GM19468 (cell line): ENCODE results near the gene RANGAP1.
"Not testable (repeated sequence)": the region's sequence is repeated elsewhere in the genome, so short reads cannot be mapped to it uniquely, and the experiment has no call there.

Source experiments
- ATAC-seq: cut with Tn5 transposase; IDR thresholded peaks from one replicate; pipeline ENCODE4 v1.9.1; 2021; ENCODE audit warnings: mild to moderate bottlenecking, moderate library complexity, moderate number of reproducible peaks; ENCODE audit not compliant: unreplicated experiment; ENCODE audit errors: extremely low read depth

Gene RANGAP1

GRCh38 chr22:41301085-41302020 lies 15.4 kb upstream of the RANGAP1 start, which contains the start of gene ZC3H7B:
TSS of gene ZC3H7B (plus strand) at chr22:41301525. CDS start at chr22:41320661, 19,136 bp downstream.
- ATAC-seq, result peak; percentile 69

DNA sequence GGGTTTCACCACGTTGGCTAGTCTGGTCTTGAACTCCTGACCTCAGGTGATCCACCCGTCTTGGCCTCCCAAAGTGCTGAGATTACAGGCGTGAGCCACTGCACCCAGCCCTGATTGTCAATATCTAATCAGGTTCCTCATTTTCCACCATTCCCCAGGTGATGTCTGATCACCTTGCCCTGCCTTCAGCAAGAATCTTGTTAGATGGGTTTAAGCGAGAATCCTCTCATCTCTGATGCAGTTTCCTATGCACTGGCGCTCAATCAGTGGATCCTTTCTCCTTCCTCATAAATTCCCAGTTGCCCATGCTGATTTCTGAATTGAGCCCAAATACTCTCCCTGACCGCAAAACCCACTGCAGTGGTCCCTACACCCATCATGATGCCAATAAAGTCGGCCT lies 14.7 kb upstream of the RANGAP1 start:
- ATAC-seq, result no peak

DNA sequence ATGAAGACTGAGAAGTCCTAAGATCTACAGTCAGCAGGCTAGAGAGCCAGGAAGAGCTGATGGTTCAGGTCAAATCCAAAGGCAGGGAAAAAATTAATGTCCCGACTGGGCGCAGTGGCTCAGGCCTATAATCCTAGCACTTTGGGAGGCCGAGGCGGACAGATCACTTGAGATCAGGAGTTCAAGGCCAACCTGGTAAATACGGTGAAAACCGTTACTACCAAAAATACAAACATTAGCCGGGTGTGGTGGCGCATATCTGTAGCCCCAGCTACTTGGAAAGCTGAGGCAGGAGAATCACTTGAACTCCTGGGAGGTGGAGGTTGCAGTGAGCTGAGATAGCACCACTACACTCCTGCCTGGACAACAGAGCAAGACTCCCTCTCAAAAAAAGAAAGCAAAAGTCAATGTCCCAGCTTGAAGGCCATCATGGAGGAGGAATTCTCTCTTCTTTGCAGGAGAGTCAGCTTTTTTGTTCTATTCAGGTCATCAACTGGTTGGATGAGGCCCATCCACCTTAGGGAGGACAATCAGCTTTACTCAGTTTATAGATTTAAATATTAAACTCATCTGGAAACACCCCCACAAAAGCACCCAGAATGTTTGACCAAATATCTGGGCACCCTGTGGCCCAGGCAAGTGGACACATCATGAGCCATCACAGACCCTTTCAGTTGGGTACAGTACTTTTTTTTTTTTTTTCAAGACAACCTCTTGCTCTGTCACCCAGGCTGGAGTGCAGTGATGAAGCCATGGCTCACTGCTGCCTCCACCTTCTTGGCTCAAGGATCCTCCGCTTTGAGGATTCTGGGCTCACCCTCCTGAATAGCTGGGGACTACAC lies 11.1 kb upstream of the RANGAP1 start:
- no peak for ATAC-seq

DNA sequence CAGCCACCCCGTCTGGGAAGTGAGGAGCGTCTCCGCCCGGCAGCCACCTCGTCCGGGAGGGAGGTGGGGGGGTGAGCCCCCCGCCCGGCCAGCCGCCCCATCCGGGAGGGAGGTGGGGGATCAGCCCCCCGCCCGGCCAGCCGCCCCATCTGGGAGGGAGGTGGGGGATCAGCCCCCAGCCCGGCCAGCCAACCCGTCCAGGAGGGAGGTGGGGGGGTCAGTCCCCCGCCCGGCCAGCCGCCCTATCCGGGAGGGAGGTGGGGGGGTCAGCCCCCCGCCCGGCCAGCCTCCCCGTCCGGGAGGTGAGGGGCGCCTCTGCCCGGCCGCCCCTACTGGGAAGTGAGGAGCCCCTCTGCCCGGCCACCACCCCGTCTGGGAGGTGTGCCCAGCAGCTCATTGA lies 8.8 kb upstream of the RANGAP1 start:
- ATAC-seq, result not testable (repeated sequence)

- no peak for ATAC-seq
These were observed 4.6 kb upstream of the RANGAP1 start for GRCh38 chr22:41290262-41291221.

DNA sequence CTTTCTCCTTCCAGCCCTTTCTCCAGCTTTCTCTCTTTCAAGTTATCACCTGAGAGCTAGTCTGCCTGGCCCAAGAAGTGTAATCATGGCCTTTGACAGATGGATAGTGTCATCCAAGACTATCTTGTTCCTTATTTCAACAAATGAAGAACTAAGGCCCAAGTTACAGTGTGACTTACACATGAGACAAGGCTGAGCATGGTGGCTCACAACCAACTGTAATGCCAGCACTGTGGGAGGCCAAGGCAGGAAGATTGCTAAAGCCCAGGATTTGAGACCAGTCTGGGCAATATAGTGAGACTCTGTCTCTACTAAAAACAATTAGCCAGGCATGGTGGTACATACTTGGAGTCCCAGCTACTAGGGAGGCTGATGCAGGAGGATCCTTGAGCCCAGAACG lies 3.7 kb upstream of the RANGAP1 start:
- no peak for ATAC-seq

DNA sequence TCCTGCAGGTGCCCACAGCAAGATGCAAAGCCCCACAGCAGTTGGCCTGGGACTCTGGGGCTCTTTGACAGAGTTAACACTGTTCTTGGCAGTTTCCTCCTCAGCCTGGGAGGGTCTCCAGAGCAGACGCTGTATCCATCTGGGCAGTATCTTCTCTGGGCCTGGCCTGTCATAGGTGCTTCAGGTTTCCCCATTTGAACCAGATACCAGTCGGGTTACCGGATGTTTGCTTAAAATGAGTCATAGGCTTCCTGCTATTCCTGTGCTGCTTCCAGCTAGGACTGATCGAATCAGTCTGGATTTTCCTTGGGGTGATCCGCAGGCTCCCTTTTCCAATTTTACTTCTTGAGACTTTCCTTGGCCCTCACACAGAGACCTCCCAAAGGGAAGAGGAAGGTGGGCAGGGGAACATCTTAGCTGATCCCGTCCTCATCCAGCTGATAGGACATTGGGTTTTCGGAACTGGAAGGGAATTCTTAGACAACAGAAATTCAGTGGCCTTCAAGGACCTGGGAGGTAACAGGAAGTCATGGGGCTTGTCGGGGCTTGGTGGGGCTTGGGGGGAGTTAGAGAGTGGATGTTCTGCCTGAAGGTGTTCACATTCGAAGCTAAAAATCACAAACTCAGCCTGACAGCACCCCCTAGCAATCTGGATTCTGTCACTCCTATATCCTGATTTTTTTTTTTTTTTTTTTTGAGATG lies 2.4 kb upstream of the RANGAP1 start:
- no peak for ATAC-seq

GRCh38 chr22:41286639-41287091 lies 678 bp upstream of the RANGAP1 start:
- ATAC-seq, result no peak

- no peak for ATAC-seq
These were observed 557 bp downstream of the RANGAP1 start for GRCh38 chr22:41285441-41285819.

DNA sequence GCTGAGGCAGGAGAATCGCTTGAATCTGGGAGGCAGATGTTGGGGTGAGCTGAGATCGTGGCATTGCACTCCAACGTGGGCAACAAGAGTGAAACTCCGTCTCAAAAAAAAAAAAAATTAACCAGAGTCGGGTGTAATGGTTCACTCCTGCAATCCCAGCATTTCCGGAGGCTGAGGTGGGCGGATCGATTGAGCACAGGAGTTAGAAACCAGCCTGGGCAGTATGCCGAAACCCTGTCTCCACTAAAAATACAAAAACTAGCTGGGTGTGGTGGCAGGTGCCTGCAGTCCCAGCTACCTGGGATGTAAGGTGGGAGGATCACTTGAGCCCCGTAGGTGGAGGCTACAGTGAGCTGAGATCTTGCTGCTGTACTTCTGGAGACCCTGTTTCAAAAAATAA lies 1.5 kb downstream of the RANGAP1 start:
- ATAC-seq, result no peak

DNA sequence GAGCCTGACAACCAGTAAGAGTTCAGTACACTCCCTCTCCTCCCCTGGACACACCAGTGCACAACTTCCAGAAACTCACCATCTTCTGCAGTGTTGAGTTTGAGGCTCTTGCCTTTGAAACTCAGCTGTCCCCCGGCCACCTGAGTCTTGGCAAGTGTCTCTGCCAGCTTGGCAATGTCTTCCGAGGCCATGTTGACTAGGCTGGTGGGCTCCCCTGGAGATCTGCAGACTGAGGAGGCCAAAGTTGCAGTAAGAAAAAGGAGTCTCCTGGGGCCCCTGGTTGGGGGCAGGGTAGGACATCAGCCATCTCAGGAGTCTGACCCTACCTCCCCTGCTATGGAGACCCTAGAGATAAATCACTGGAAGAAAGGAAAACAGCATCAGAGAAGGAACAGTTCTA lies 5.1 kb downstream of the RANGAP1 start:
- ATAC-seq, result no peak

- ATAC-seq, result no peak
These were observed 5.9 kb downstream of the RANGAP1 start for GRCh38 chr22:41280065-41280464.

GRCh38 chr22:41274856-41275255 lies 11.1 kb downstream of the RANGAP1 start:
- ATAC-seq, result no peak

DNA sequence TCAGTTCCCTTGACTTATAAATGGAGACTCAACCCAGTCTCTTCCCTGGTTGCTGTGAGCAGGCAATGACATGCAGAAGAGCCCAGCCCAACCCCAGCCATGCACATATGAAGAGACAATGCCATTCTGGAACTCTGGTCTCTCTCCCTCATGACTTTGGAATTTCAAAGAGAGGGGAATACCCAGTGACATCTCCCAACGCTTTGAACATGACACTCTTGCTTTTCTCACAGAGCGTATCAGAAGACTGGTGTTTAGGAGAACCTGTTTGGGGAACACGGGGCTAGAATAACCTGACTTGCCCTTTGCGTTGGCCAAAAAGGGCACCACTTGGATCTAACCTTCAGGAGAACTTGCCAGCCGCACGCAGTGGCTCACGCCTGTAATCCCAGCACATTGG lies 12.9 kb downstream of the RANGAP1 start:
- no peak for ATAC-seq

GRCh38 chr22:41271787-41272186 lies 14.2 kb downstream of the RANGAP1 start:
- no peak for ATAC-seq

DNA sequence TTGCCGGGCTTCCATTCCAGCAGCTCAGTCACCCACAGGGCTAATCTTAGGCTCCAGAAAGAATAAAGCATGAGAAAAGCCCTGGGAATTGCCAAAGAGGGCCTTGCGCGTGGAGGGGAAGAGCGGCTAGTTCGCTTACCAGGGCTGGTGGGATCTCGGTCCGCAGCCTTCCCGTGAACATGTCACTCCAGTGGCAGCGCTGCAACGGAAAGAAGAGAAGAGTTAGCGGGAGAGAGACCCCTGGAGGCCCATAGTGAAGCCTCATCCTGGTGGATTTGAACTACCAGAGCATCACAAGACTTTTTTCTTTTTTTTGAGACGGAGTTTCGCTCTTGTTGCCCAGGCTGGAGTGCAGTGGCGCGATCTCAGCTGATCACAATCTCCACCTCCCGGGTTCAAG lies 18.0 kb downstream of the RANGAP1 start:
- no peak for ATAC-seq

DNA sequence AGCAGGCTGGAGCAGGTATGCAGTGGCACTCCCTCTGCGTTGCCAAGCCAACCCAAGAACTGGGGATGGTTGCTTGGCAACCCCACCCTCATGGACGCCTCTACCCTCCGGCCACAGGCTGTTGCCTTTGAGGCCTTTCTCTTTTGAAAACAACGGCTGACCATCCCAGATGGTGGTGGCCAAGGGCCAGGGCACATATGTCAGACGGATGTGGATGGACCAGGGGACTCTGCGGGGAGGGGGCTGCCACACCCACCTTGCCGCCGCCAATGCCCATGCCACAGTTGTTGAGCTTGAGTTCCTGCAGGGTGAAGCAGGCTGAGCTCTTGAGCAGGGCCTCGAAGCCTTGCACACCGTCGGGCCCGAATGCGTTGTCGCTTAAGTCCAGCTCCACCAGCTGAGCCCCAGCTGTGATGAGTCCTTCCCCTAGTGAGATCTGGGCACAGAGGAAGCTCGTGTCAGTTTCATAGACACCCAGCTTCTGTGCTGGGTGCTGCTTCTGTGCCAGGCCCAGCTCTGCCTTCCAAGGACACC lies 21.5 kb downstream of the RANGAP1 start:
- ATAC-seq, result no peak

DNA sequence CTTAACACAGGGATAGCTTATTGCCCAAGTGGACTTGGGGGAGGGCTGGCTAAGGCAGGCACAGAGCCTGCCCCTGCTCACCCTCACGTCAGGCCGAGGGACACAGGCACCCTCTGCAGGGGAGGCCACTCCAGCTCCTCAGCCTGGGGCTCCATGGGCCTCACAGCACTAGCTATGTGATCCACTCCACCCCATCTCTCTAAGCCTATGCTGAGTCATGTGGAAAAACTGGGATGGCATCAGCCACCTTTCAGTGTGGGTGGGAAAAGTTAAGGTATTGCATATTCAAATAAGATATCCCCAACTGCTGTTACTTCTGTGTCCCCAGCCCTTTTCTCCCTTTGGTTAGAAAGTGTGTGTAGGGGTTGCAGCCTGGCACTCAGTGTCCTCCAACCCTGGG lies 22.3 kb downstream of the RANGAP1 start:
- ATAC-seq, result no peak

GRCh38 chr22:41262250-41262765 lies 23.7 kb downstream of the RANGAP1 start:
- no peak for ATAC-seq
